Measurements from ENCODE around the gene TSPAN5.

DNA sequence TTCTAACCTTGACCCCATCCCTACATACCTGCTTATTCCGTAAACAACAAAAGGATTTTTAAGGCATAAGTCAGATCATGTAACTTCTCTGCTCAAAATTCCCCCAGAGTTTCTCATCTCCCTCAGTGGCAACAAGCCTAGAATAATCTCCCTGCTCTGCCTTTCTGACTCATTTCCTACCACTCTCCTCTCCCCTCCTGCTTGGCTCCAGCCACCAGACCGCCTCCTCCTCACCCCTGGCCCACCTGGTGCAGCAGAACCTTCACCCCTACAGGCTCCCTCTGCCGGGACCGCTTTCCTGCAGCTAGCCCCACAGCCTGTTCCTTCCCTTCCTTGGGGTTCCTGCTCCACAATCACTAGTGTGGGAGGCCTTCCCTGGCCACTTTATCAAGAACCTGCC, 32.1 kb downstream of the TSPAN5 start:
- TF ChIP-seq, protein P1, sequence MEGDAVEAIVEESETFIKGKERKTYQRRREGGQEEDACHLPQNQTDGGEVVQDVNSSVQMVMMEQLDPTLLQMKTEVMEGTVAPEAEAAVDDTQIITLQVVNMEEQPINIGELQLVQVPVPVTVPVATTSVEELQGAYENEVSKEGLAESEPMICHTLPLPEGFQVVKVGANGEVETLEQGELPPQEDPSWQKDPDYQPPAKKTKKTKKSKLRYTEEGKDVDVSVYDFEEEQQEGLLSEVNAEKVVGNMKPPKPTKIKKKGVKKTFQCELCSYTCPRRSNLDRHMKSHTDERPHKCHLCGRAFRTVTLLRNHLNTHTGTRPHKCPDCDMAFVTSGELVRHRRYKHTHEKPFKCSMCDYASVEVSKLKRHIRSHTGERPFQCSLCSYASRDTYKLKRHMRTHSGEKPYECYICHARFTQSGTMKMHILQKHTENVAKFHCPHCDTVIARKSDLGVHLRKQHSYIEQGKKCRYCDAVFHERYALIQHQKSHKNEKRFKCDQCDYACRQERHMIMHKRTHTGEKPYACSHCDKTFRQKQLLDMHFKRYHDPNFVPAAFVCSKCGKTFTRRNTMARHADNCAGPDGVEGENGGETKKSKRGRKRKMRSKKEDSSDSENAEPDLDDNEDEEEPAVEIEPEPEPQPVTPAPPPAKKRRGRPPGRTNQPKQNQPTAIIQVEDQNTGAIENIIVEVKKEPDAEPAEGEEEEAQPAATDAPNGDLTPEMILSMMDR (conservative IDR thresholded peaks at IDR 0.05), result no peak; the same call in 1 of the 2 replicates
- no peak for TF ChIP-seq EZH2 (IDR thresholded peaks at IDR 0.05; ENCODE audit: low read depth)
